Panc1 (cell line): Measurements from ENCODE around the gene CCDC60.

Experiments
- CTCF ChIP-seq: fragments of 450-650 bp; IDR thresholded peaks from 2 replicates; pipeline ENCODE4 v1.5.1; 2017; ENCODE audit warnings: mild to moderate bottlenecking
- POLR2AphosphoS5 ChIP-seq: IDR thresholded peaks from 2 replicates; pipeline ENCODE4 v1.6.1; 2012; ENCODE audit warnings: mild to moderate bottlenecking, low read depth, low read length, moderate library complexity

- TF ChIP-seq CTCF (no peak), POLR2AphosphoS5 (no peak)
Observed at GRCh38 chr12:119338593-119339363, 4.2 kb downstream of the CCDC60 start.
